CD4-positive, alpha-beta T cell treated with Interleukin-4 for 1 hour (primary cell): ENCODE measurements around the gene WDR49.

ENCODE experiments used
- DNase-seq, 2 donors: peaks; one replicate each; pipeline ENCODE4 v3.0.0-alpha.2; 2020 to 2022

WDR49 gene

DNA sequence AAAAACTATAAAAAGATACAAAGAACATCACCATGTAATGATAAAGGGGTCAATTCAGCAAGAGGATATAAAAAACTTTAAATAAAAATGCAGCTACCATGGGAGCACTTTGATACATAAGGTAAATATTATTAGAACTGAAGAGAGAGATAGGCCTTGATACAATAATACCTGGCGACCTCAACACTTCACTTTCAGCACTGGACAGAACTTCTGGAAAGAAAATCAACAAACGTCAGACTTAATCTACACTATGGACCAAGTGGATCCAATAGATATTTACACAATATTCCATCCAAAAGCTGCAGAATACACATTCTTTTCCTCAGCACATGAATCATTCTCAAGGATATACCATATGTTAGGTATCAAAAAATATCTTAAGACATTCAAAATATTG lies 42.0 kb downstream of the WDR49 start:
- no peak for DNase-seq

DNA sequence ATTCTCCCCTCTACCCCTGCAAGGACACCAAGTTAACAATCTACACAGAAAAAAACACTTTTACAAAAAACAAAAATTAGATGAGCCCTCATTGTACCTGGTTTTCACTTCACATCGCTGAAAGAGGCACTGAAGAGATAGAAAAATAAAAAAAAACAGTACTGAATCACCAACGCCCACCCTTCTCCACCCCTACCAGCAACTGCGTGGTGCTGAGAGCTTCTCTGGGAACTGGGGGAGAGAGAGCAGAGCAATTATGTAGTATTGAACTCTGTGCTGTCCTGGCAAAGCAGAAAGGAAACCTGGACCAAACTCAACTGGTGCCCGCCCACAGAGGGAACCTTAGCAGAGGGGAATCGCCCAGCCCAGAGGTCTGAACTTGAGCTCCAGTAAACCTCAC lies 44.6 kb downstream of the WDR49 start:
- DNase-seq: no peak

DNA sequence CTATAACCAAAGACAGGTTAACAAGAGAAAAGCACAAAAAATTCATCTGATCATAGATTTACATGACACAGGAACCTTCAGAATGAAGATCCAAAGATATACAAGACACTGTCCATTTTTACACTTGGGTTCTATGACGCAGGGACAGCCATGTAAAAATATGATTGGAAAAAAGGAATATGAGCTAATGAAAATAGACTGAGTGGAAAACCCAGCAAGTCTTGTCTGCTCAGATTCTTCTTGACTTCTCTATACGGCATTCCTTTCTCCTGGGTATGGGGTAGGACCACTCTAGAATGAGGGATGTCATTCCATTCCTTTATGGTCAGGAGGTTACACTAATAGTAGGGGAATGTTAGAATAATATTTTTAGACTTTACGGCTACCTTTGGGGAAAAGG lies 46.9 kb downstream of the WDR49 start:
- no peak for DNase-seq

DNA sequence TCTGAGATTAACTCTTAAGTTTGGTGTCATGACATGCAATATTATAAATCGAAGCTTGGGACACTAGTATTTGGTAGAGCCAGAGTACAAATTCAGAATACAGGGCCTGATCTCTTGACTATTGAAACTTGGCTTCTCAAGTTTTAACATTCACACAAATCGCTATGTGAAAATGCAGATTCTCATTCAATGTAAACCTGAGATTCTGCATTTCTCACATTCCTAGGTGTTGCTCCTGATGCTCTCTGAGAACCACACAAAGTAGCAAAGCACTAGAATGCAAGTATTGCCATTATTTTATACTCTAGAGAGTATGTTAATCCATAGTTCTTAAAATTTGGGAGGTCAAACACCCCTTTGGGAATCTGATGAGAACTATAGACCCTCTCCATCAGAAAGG lies 47.9 kb downstream of the WDR49 start:
- DNase-seq: no peak

DNA sequence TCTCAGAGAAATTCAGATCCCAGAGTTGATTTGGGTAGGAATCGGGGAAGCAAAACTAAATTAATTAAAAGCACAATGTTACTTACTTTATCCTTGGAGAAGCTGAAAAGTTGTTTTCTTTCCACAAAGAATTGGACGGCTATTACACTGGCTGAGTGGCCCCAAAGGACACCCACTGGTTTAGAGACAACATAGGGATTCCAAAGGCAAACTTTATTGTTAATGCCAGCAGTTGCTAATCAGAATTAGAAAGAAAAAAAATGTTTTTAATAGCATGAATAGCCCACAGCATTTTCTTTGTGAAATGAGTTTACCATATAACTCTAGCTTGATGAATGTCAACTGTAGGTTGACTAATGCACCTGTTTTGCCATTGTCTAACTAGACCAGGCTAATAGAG lies 51.7 kb downstream of the WDR49 start:
- no peak for DNase-seq

DNA sequence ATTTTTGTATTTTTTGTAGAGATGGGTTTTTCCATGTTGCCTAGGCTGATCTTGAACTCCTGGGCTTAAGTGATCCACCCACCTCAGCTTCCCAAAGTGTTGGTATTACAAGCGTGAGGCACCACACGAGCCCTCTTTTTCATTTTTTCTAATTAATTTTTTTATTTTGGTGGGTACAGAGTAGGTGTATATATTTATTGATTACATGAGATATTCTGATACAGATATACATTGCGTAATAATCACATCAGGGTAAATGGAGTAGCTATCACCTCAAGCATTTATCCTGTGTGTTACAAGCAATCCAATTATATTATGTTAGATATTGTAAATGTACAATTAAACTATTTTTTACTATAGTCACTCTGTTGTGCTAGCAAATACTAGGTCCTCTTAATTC lies 66.1 kb downstream of the WDR49 start:
- DNase-seq: no peak

DNA sequence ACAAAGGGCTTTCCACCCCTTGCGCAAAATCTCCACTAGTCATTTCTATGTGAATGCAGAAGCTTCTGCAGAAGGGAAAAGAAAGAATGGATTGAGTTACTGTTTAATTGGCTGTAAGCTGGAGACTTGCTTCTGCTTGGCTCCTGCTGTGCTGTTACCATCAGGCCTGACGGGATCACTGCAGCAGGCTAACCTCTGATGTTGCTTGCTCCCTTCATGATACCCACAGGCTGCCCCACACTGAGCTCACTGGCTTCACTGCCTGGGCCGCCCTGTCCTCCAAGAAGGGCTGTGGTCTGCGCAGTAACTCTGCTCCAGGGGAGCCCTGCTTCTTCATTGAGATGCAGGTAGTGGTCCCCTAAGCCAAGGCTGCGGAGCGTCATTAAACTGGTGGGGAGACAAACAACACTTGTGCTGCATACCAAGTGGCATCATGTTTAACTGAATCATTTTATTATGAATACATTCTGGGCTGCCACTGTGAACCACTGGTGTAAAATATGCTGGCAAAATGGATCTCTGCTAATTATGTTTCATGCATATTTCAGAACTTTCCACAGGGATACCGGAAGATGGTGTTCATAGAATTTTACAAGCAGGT lies 78.6 kb downstream of the WDR49 start:
- no peak for DNase-seq

DNA sequence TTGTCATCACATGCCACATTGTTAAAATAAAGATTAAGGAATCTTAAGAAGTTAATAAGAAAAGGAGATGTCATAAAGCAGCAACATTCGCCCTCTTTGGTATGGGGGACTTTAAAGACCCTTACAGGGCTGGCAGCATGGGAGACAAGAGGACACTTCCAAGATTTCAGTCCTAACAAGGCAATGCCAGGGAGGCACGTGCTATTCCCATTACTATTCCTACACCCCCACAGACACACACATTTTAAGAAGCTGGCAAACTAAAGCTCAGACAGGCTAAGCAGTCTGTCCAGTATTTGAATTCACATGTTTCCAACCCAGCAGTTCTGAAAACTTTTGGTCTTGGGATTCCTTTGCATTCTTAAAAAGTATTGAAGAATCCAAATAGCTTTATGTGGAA lies 80.8 kb downstream of the WDR49 start:
- no peak for DNase-seq

DNA sequence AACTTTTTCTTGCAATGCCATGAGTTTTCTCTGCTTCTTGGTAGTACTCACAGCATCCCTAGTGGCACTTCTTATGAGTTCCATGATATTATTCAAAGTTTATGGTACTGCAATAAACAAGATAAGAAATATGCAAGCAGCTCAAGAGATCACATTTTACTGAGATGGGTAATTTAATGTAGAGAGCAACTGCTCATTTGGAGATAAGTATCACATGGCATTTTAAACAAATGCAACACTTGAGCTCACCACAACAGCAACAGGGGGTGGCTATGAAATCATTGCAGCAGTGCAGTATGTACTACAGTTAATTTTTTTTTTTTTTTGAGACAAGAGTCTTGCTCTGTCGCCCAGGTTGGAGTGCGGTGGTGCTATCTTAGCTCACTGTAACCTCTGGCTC lies 85.1 kb downstream of the WDR49 start:
- DNase-seq: no peak

DNA sequence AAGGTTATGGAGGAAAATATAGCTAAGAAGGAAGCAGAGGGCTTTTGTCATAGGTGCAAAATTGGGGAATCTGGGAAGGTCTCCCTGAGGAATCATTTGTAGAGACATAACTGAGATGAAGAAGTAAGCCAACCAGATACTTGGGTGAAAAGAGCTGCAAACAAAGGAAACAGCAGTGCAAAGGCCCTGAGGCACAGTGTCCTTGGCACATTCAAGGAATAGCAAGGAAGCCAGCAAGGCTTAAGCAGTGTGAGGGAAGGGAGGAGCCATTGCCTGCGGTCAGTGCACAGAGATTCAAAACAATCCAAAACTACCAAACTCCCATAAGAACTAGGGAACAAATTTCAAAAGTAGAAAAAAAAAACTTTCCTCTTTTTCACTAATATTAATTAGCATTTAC lies 88.3 kb downstream of the WDR49 start:
- no peak for DNase-seq

DNA sequence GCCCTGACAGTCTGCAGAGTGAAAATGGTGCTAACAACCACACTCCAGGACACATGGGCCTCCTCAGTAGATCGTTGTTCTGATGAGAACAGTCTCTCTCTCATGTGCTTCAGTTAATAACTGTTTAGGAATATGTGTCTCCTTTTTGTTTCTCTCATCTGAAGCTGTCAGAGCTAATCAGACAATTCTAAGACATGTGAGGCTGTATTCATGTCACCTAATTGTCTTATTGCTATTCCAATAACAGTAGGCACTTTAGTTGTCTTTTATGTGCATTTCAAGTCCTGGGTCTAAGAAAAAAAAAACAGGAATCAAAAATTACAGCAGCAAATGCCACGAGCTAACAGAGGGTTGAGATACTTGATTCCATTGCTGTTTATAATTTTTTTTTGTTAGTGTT lies 89.1 kb downstream of the WDR49 start:
- no peak for DNase-seq

DNA sequence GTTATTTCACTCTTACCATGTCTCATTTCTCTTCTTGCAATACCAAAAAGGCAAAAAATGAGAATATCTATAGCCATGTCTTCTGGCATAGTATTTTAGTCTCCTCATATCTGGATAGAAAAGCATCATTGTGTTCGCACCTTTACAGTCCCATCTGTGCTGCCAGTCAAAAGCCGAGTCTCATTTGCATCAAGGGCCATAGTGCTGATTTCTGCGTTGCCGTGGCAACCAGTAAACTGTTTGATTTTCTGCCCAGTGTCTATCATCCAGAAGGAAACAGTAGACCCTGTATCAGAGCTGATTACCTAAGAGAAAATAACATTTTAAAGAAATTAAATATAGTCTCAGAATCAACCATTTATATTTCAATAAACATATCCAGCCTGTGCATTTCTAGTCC lies 93.8 kb downstream of the WDR49 start:
- no peak for DNase-seq

DNA sequence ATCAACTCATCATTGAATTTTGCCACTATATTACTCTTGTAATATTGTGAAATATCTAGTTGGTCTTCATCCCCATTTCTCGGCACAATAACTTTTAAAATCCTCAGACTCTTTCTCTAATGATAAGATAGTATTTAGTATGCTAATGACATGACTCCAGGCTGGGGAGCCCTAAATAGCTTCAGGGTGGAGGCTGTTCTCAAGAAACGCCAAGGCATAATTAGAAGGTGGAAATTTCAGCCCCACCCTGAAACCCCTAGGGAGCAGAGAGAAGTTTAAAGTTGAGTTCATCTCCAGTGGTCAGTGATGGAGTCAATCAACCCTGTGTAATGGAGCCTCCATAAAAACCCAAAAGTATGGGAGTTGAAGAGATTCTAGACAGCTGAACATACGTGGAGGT lies 98.8 kb downstream of the WDR49 start:
- no peak for DNase-seq

DNA sequence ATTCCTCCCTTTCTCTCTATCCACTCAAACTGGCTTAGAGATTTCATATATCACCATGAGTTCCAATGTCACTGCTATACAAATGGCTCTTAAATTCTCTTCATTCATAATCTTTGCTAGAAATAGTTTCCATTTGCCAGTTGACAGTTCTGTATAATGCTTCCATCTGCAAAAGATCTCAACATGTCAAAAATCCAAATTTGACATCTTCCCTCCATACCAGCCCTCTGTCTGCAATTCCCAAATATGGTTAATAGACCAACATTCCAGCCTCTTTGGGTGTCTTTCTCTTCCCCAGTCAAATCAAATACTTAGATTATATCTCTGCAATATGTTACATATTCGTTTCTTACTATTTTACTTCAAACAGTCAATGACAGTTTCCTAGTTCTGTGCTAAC lies 115.7 kb downstream of the WDR49 start:
- DNase-seq: no peak

DNA sequence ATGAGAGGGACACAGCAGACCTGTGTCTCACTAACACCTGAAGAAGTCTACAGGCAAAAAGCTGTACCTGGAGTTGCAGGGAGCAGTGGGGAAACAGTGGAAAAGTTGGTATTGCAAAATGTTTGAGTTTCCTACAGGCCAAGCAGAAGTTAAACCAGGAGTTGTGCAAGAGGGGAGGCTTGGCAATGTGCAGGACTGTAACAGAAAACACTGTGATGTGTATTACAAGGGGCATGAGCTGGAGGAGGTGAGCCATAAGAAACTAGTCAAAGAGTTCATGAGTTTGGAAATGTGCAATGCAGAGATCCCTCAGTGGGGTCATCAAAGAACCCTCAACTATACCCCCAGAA lies 132.8 kb downstream of the WDR49 start:
- DNase-seq: peak in 1 of 2 donors; percentile 29

DNA sequence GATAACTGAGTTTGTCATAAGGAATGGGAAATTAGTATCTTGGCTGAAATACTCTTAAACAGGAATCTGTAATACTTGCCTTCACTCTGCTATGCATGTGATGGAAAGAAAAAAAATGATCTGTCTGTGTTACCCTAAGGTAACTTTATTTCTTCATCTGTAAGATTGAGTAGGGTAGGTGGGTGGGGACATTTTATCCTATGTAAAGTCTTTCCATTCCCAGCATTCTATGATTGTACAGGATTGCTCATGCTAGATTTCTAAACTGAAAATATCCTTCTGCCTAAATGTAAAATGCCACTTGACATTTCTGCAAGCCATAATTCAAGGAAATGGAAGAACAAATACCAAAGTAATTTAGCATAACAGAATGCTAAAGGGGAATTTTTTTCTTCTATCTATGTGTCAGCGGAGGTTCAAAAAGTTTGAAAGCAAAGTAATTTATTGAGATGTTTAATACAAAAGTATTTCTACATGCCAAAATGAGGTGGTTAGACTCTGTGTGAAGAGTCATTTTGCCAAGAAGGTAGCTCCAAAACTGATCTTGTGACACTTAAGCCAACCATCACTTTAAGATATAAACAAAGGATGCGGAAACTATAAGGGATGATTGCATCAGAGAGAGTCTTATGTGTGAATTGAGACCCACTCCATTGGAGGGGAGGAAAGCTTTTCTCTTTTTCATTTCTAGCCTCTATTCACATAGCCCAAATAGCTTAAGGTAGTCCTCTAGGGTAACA lies 133.3 kb downstream of the WDR49 start:
- no peak for DNase-seq

DNA sequence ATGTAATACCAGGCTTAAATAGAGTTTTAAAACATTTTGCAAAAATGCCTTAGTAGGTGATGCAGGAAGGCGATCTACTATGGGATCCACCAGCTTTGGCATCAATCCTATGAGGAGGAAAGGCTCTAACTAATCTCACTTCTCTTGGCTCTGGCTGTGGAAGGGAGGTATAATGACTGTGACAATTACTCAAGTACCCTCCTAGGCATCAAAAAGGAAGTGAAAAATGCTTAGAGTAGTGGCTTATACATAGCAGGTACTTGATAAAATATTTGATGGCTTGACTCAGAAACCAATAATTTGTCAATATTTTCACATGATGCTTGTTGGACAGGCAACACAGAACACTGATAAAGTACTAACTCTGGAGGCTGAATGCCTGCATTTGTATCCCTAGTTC lies 145.8 kb downstream of the WDR49 start:
- DNase-seq: no peak

DNA sequence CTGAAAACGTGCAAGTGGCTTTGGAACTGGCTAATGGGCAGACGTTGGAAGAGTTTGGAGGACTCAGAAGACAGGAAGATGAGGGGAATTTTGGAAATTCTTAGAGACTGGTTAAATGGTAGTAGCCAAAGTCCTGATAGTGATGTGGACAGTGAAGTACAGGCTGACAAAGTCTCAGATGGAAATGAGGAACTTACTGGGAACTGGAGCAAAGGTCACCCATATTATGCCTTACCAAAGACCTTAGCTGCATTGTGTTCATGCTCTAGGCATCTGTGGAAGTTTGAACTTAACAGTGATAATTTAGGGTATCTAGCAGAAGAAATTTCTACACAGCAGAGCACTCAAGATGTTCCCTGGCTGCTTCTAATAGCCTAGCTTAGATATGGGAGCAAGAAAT lies 151.3 kb downstream of the WDR49 start:
- no peak for DNase-seq

DNA sequence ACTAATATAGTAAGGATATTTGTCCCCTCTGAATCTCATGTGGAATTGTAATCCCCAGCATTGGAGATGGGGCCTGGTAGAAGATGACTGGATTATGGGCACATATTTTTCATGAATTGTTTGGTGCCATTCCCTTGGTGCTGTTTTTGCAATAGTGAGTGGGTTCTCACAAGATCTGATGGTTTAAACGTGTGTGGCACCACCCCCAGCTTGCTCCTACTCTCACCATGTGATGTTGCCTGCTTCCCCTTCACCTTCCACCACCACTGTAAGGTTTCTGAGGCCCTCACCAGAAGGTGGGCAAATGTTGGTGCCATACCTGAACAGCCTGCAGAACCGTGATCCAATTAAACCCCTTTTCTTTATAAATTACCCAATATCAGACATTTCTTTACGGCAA lies 151.8 kb downstream of the WDR49 start:
- DNase-seq: no peak

DNA sequence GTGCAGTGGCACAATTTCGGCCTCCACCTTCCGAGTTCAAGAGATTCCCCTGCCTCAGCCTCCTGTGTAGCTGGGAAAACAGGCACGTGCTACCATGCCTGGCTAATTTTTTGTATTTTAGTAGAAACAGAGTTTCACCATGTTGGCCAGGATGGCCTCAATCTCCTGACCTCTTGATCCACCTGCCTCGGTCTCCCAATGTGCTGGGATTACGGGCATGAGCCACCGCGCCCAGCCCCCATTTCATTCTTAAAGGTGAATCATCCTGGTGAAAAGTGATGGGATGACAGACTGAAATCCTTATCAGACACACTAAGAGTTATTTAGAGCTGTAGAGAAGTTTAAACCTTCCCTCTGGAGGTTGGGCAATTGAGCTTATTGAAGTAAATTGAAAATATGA lies 155.8 kb downstream of the WDR49 start:
- DNase-seq: no peak

DNA sequence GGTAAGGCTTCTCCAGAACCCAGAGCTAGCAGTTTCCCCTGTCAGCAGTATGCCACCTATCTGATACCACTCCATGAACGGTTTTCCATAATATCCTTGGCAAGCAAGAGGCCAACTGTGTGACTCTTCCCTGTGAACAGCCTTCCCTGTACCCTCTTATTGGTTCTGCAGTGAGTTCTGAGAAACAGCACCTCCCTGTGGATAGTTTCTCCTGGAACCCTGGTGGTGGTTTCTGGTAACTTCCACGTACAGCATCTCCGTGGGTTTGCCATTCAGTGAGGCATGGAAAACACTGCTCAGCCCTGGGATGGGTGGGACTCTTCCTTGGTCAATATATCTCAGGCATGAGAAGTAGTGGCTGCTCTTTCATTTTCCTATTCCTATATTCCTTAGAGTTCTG lies 160.5 kb downstream of the WDR49 start:
- no peak for DNase-seq

DNA sequence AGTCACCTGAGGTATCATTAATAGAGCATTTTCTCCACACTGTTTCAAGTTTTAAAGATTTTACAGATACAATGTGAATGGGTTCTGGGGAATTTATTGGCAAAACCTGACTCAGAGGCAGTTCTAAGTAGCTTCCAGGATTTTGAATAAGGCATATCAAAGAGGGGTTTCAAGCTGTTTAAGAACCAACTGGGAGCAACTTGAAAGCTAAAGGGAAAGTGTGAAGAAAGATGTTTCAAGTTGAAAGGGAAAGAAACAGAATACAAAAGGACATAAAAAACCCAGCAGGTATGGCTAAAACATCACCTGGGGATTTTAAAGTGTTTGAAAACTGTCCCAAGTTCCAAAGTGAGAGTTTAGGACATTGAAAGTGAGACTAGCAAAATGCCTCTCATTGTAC lies 162.1 kb downstream of the WDR49 start:
- DNase-seq: no peak

DNA sequence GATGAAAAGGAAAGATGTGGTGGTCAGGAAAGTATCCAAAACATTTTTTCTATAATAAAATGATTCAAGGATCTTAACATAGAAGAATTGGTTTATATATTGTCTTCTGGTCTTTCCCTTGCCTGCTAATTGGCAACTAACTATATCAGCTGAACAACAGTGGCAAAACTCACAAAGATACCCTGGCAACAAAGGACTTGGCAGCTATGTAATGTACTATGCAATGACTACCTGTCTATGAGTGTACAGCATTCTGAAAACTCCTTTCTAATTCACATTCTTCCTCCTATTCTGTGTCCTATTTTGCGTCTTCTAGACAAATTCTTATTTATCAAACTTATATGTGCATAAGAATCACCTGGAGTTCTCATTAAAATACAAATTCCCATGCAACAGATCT lies 164.2 kb downstream of the WDR49 start:
- DNase-seq: no peak

DNA sequence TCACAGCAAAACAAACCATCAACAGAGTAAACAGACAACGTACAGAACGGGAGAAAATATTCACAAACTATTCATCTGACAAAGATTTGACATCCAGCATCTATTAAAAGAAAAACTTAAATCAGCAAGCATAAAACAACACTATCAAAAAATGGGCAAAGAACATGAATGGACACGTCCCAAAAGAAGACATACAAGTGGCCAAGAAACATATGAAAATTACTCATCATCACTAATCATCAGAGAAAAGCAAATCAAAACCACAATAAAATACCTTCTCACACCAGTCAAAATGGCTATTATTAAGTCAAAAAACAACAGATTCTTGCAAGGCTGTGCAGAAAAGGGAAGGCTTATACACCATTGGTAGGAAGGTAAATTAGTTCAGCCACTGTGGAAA lies 166.2 kb downstream of the WDR49 start:
- DNase-seq: no peak

DNA sequence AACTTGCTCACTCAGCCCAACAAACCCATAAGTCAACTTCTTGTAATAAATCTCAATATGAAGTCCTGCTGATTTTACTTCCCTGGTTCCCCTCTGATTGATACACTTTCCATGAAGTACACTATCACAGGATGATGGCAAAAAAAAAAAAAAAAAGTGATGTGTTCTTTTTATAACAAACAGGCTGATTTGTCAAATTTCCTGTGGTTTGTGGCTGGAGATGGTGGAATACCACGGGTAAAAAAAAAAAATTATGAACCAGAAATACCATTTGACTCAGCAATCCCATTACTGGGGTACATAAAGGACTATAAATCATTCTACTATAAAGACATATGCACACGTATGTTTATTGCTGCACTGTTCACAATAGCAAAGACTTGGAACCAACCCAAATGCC lies 169.2 kb downstream of the WDR49 start:
- DNase-seq: no peak
